Embryonic facial prominence (tissue), 1 donor: ENCODE data around the gene UBQLN3.

Source experiments
- DNase-seq: peaks from one replicate; pipeline ENCODE4 v3.0.0-alpha.2; 2016; ENCODE audit errors: extremely low spot score

The UBQLN3 gene

GRCh38 chr11:5505363-5506048 lies 4.3 kb downstream of the UBQLN3 start:
- DNase-seq, result no peak

DNA sequence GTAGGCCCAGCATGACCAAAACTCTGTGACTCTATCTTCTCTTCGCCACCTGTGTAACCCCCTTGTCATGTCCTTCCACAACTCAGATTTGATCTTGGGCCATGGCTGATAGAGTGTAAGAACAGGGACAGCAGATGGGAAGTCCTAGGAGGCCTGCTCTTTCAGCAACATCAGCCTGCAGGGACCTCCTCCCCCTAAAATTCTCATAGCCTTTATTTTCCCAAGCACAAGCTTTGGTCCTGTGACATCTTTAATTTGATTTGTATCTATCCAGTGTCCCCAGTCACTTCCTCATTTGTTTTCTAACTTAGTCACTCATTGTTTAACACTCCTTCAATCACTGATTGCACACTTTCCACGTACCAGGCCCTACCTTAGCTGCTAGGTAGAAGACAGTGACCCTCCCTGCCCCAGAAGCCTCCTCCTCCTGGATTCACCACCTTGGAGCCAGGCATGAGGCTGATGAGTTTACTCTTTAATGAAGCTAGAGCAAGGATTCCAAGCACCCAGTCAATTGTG lies 5.3 kb downstream of the UBQLN3 start:
- no peak for DNase-seq

DNA sequence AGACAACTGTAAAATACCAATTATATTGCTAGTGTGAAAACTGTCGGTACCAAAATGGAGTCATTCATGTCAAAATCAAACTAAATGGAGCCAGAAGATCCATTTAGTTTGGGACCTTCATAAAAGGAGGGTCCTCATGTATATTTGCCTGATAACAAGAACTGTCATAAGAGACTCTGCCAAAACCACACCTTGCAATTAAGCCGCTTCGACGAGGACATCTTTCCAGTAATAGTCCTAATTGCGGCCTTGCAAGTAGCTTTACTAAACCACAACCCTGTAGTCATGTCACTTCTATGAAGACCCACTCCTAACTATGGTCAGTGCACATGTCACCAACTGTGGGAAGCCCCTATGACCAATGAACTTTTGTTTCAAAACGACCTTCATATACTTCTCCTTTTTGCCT lies 9.4 kb downstream of the UBQLN3 start:
- no peak for DNase-seq

DNA sequence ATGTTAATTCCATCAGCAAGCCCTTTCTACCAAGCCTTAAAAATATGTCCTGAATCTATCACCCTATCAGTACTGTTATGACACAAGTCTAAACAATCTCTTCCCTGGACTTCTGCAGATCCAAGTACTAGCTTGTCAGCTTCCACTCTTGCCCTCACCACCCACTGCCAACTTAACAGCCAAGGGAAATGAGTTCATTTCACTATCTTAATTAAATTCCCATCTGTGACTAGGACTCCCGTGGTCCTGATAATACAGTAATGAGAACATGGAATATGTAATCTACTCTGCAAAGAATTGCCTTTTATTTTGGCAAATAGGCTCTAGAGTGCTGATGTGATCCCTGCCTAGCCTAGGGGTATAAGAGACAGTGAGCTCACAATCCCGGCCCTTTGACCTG lies 10.1 kb downstream of the UBQLN3 start:
- DNase-seq, result no peak

GRCh38 chr11:5489576-5490357 lies 20.0 kb downstream of the UBQLN3 start:
- no peak for DNase-seq

DNA sequence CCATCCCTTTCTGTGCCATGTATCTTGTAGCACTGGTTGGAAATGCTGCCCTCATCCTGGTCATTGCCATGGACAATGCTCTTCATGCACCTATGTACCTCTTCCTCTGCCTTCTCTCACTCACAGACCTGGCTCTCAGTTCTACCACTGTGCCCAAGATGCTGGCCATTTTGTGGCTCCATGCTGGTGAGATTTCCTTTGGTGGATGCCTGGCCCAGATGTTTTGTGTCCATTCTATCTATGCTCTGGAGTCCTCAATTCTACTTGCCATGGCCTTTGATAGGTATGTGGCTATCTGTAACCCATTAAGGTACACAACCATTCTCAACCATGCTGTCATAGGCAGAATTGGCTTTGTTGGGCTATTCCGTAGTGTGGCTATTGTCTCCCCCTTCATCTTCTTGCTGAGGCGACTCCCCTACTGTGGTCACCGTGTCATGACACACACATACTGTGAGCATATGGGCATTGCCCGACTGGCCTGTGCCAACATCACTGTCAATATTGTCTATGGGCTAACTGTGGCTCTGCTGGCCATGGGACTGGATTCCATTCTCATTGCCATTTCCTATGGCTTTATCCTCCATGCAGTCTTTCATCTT lies 20.9 kb downstream of the UBQLN3 start:
- no peak for DNase-seq

DNA sequence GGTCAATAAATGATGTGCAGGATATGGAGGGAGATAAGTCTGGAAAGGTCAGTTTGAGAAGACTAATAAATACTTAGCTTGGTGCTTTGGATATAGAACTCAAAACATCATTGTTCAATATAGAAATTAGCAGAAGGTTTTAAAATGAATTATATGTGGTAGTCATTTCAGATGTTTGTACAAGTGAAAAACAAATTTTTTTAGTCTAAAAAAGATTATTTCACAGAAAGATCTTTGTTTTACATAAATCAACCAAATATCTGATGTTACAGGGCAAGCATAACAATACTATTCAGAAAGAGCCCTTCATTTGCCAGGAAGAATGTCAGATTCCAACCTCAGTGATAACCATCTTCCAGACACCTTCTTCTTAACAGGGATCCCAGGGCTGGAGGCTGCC lies 21.4 kb downstream of the UBQLN3 start, which contains the start of gene OR52D1:
OR52D1 (plus strand) TSS at position 301 of the 400 bp plus-strand sequence; CDS start at position 323, 22 bp downstream.
- DNase-seq, result no peak

DNA sequence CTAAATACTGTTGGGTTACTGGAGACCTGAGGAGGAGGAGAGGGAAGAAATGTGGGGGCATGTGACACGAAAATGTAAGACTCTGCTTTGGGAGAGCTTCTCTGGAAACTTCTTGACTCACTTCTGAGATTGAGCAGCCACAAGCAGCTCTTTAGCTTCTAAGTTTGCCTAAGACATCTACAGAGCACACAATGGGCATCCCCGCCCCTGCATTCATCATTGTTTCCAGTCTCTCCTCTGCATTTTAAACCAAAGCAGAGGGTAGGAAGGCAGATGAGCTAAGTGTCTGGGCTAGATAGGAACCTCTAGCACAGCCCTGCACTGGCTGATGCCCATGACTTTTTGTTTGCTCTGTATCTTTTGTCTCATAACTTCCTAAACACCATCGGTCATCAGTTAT lies 23.3 kb downstream of the UBQLN3 start:
- no peak for DNase-seq

DNA sequence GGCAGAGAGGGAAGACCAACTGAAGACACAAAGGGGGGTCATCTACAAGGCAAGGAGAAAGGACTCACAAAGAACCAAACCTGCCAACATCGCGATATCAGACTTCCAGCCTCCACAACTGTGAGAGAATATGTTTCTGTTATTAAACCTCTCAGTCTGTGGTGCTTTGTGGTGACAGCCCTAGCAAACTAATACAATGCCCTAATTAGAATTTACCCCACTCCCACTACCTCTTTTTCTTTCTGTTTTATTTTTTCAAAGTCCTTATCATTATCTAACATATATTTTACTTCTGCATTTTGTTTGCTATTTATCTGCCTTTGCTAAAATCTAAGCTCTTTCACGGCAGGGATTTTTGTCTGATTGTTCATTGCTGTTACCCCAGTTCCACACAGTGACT lies 23.8 kb downstream of the UBQLN3 start:
- DNase-seq, result no peak

DNA sequence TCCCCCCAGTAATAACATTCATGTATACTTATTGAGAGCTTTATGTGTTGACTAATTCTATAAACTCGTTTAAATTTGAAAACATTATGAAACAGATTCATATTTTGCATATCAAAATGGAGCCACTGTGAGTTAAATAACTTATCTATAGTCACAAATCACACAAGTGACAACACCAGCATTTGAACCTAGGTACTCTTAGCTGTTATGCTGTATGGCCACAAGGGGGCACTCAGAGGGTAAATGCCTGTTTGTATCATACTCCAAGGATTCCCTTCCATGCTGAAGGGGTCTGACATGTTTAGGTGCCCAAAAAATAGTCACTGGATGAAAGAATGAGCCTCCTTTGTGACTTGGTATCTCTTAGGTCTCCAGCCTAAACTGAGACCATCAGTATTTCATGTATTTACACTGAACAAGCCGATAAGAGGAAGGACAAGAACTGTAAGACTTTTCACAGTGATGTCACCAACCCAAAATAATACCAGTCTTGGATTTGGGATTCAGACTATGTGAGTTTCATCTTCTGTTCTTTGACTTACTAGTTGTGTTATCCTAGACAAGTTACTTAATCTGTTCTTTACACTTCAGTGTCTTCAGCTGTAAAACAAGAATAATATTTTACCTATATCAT lies 33.5 kb downstream of the UBQLN3 start:
- DNase-seq, result no peak

- DNase-seq, result no peak
Observed at GRCh38 chr11:5473921-5474320, 35.8 kb downstream of the UBQLN3 start.

DNA sequence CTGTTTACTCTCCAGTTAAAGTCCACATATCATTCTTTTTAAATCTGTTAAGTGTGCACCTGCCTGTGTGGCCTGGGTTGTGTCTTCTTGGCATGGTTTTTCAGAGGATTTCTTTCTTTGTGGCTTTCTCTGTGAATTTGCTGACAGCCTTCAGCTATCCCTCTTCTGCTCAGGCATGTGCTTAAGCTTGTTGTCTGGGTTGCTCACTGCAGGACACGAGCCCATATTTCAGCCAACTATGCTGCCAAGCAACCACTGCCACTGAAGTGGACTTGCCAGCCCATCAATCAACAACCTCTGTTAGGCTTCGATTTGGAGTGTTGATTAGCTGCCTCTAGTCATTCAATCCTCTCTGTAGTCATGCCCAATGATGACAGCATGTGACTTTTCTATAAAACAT lies 42.2 kb downstream of the UBQLN3 start:
- DNase-seq, result no peak

DNA sequence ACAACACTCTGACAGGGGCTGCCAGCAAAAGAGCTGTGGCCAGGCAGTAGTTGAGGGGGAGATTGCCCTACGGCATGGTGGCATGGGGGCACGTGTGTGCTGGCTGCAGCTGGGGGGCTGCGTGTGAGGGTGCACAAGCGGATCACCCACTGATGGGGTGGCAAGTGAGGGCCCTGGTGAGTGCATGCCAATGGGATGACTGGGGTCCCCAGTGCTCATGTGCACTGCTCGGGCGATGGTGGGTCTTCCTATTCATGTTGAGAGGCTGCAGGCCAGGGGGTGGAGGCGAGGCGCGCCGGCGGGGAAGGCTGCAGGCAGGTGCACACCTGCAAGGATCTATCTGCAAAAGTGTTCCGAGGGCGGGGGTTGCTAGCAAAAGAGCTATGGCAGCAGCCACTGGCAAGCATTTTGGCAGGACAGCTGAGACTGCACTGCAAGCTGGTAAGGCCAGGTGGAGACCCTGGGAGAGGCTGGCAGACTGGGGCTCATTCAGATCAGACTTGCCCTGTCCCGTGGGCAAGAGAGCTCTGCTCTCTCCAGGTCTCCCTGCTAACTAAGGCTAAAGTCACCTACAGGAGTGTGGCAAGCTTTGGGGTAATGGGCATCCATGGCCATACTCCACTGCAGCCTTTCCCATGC lies 48.7 kb downstream of the UBQLN3 start:
- DNase-seq, result no peak
